ENCODE data around the gene PRLHR. TPM values are rescaled to one million over a fixed set of nuclear protein-coding genes. Genes with fewer than 3 reads are reported as not detected.

Gene PRLHR
- total RNA-seq, 6 donors from 2014 or later: 2.1 TPM; not detected in 5

DNA sequence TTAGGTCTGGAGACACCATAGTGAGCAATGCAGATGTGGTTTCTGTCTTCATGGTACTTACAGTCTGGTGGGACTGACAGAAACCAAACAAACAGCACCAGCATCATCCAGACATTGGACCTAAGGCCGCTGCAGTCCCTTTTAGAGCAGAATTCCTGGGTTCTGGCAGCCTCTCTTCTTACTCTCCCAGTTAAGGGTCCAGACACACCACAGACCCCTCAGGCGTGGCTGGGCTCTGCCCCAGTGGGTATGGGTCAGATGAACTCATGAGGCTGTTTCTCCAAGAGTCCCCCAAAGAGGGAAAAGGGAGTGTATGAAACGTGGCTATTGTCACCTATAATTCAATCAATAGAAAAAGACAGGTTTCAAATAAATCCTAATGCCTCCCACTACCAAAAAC lies 31.3 kb downstream of the PRLHR start:
- Histone ChIP-seq H3K4me3 (no peak overlapping the region), H3K9me3 (peaks cover 0 to 5% (median 0%) of the 10 kb centered on the region in 4 donors), H3K4me1 (peaks cover 0 to 8% (median under 1%) of the 10 kb centered on the region in 4 donors), H3K36me3 (no peaks in the 10 kb centered on the region), H3K27ac (no peak overlapping the region), H3K27me3 (no peaks in the 10 kb centered on the region)
- WGBS, 2 donors: 60 to 71% methylated on average over 3 of the region's 3 CpGs
- ATAC-seq (ENCODE audit: low FRiP score in 2 of 2) (no peak), DNase-seq (no peak)
- TF ChIP-seq CTCF (IDR thresholded peaks at IDR 0.05) (no peak), POLR2AphosphoS5 (IDR thresholded peaks at IDR 0.05) (no peak), POLR2A (IDR thresholded peaks at IDR 0.05) (no peak), EP300 (IDR thresholded peaks at IDR 0.05) (no peak)

DNA sequence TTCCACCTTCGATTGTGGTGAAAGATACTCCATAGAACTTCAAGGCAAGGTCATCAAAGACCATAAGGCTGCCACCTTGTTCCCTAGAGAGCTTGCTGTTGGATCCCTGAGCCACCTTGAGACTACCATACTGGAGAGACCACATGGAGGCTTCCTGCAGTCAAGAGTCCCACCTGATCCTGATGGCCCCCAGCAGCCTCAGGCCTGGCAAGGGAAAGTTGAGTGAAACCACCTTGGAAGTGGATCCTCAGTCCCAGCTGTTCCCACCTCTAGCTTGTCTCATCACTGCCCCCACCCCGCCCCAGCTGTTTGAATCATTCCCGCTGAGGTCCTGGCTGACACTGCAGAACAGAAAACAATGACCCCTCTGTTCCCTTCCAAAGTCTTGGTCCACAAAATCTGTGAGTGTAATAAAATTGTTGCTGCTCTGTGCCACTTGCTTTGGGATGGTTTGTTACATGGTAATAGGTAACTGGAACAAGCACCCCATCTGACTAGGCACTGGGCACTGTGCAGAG lies 32.0 kb downstream of the PRLHR start:
- H3K9me3 ChIP-seq: peaks cover 0 to 5% (median 0%) of the 10 kb centered on the region in 4 donors
- DNase-seq: no peak
- H3K4me3 ChIP-seq: no peak overlapping the region
- H3K27me3 ChIP-seq: no peaks in the 10 kb centered on the region
- WGBS, 2 donors: 87 to 88% methylated on average over 3 of the region's 3 CpGs
- no peaks in the 10 kb centered on the region for H3K36me3 ChIP-seq
- ATAC-seq (ENCODE audit: low FRiP score in 2 of 2): no peak
- peaks cover 0 to 6% (median 0%) of the 10 kb centered on the region in 4 donors for H3K4me1 ChIP-seq
- no peak overlapping the region for H3K27ac ChIP-seq
- TF ChIP-seq EP300 (IDR thresholded peaks at IDR 0.05) (no peak), POLR2A (IDR thresholded peaks at IDR 0.05) (no peak), CTCF (IDR thresholded peaks at IDR 0.05) (no peak), POLR2AphosphoS5 (IDR thresholded peaks at IDR 0.05) (no peak)

DNA sequence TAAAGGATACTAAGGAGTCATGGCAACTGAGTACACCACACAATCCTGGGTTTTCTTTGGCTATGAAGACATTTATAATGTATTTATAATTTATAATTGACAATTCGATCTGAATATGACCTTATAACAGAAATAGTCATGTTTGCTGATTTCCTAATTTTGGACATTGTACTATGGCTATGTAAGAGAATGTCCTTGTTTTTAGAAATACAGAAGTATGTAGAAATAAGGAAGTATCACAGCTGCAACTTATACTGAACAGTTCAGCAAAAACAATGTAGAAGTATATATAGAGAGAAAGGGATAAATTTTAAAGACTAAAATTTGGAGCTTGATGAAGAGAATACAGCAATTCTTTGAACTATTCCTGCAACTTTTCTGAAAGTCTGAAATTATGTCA lies 32.6 kb downstream of the PRLHR start:
- H3K27ac ChIP-seq: no peak overlapping the region
- H3K36me3 ChIP-seq: no peaks in the 10 kb centered on the region
- ATAC-seq (ENCODE audit: low FRiP score in 2 of 2) (peak in 1 of 2 donors; percentile 68), DNase-seq (no peak)
- no peak overlapping the region for H3K4me3 ChIP-seq
- no peak for TF ChIP-seq EP300 (IDR thresholded peaks at IDR 0.05)
- WGBS, 2 donors: 58 to 61% methylated on average over 1 of the region's 1 CpG
- peaks cover 0 to under 1% (median 0%) of the 10 kb centered on the region in 4 donors for H3K4me1 ChIP-seq
- peaks cover 0 to 5% (median 0%) of the 10 kb centered on the region in 4 donors for H3K9me3 ChIP-seq
- H3K27me3 ChIP-seq: no peaks in the 10 kb centered on the region

DNA sequence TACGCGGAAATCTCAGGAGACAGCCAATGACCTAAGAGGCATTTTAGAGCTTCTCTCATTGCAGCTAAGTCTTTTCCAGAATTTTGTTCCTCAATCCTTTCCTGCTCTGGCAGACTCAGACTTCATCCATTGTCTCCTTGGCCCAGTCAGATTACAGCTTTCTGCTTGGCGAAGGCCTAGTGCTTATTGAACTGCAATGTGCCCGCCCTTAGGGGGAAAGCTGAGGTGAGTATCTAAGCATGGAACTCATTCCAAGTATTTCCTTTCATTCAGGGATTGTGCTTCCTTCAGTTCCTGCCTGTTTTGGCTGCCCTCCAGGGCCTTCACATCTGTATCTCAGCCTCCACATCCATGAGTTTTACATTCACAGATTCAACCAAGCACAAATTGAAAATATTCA lies 37.5 kb downstream of the PRLHR start:
- DNase-seq (no peak), ATAC-seq (ENCODE audit: low FRiP score in 2 of 2) (no peak)
- H3K4me3 ChIP-seq: no peak overlapping the region
- no peak overlapping the region for H3K27ac ChIP-seq
- no peaks in the 10 kb centered on the region for H3K27me3 ChIP-seq
- no peaks in the 10 kb centered on the region for H3K36me3 ChIP-seq
- 42 to 56% methylated on average over 4 of the region's 4 CpGs for WGBS, 2 donors
- peaks cover 0 to 5% (median 0%) of the 10 kb centered on the region in 4 donors for H3K9me3 ChIP-seq
- no peaks in the 10 kb centered on the region for H3K4me1 ChIP-seq
- TF ChIP-seq POLR2AphosphoS5 (IDR thresholded peaks at IDR 0.05) (no peak), EP300 (IDR thresholded peaks at IDR 0.05) (no peak), POLR2A (IDR thresholded peaks at IDR 0.05) (no peak), CTCF (IDR thresholded peaks at IDR 0.05) (no peak)

DNA sequence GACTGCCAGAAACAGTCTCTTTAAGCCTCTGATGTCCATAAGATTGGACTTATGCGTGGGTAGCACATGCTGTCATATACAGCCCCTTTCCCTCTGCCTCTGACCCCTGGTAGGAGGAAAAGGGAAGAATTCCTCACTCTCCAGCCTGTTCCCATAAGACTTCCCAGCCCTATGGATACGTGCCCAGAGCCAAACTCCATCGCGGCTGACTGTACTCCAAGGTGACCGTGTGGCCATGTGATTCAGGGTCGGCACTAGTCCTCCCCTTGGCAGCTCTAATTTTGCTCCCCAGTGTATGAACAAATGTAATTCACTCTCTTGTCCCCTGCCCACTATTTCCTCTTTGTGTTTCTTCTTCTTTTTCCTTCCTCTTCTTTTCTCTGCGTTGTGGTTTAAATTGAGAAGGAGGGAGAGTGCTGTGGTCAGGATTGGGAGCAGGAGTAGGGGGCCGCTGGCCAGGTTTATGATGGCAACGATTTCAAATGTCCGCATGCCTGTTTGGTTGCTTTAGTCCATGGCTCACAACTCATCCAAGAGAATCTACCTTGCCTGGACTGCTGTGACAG lies 43.8 kb downstream of the PRLHR start:
- no peaks in the 10 kb centered on the region for H3K4me1 ChIP-seq
- H3K9me3 ChIP-seq: no peaks in the 10 kb centered on the region
- ATAC-seq (ENCODE audit: low FRiP score in 2 of 2) (peak in 1 of 2 donors; percentile 10), DNase-seq (no peak)
- no peaks in the 10 kb centered on the region for H3K27me3 ChIP-seq
- WGBS, 2 donors: 50 to 59% methylated on average over 10 of the region's 10 CpGs
- H3K27ac ChIP-seq: no peak overlapping the region
- no peak overlapping the region for H3K4me3 ChIP-seq
- no peak for TF ChIP-seq POLR2A (IDR thresholded peaks at IDR 0.05)
- no peak for TF ChIP-seq EP300 (IDR thresholded peaks at IDR 0.05)
- TF ChIP-seq CTCF (IDR thresholded peaks at IDR 0.05): no peak
- TF ChIP-seq POLR2AphosphoS5 (IDR thresholded peaks at IDR 0.05): no peak
- no peaks in the 10 kb centered on the region for H3K36me3 ChIP-seq

Measured in upper lobe of left lung (tissue), 6 donors.